HPDE6-E6E7 (cell line): ENCODE measurements around the gene FRMD1.

Experiments
- DNase-seq: peaks from one replicate; pipeline ENCODE4 v3.0.0; 2011; ENCODE audit warnings: missing footprints; ENCODE audit errors: extremely low spot score

FRMD1 gene

GRCh38 chr6:168095716-168096250 lies 16.8 kb upstream of the FRMD1 start:
- no peak for DNase-seq

GRCh38 chr6:168095171-168095691 lies 16.2 kb upstream of the FRMD1 start:
- no peak for DNase-seq

GRCh38 chr6:168093634-168094033 lies 14.6 kb upstream of the FRMD1 start:
- no peak for DNase-seq

- DNase-seq, result no peak
Measured at GRCh38 chr6:168093071-168093505, 14.1 kb upstream of the FRMD1 start.

- no peak for DNase-seq
Measured at GRCh38 chr6:168092541-168092940, 13.5 kb upstream of the FRMD1 start.

GRCh38 chr6:168091381-168092264 lies 12.6 kb upstream of the FRMD1 start:
- DNase-seq, result no peak

- no peak for DNase-seq
Measured at GRCh38 chr6:168090706-168091105, 11.7 kb upstream of the FRMD1 start.

GRCh38 chr6:168090064-168090690 lies 11.2 kb upstream of the FRMD1 start:
- DNase-seq, result no peak

GRCh38 chr6:168089186-168090063 lies 10.4 kb upstream of the FRMD1 start:
- DNase-seq, result no peak

GRCh38 chr6:168088161-168089053 lies 9.4 kb upstream of the FRMD1 start:
- no peak for DNase-seq

GRCh38 chr6:168087436-168088160 lies 8.6 kb upstream of the FRMD1 start:
- no peak for DNase-seq

- no peak for DNase-seq
Measured at GRCh38 chr6:168086616-168087015, 7.6 kb upstream of the FRMD1 start.

GRCh38 chr6:168086066-168086465 lies 7.1 kb upstream of the FRMD1 start:
- DNase-seq, result no peak

GRCh38 chr6:168084465-168085160 lies 5.6 kb upstream of the FRMD1 start:
- no peak for DNase-seq

GRCh38 chr6:168083514-168083885 lies 4.5 kb upstream of the FRMD1 start:
- DNase-seq, result no peak

- no peak for DNase-seq
Measured at GRCh38 chr6:168082860-168083513, 4.0 kb upstream of the FRMD1 start.

GRCh38 chr6:168081858-168082546 lies 3.0 kb upstream of the FRMD1 start:
- DNase-seq, result no peak

- DNase-seq, result no peak
Measured at GRCh38 chr6:168080393-168081077, 1.5 kb upstream of the FRMD1 start.
